Epithelial cell of esophagus (primary cell): ENCODE data around the gene DNAH17.

Experiments used
- DNase-seq: peaks from one replicate; pipeline ENCODE4 v3.0.0; 2010; ENCODE audit warnings: low read depth
- H3K4me3 ChIP-seq: 2 replicates; pipeline ENCODE4 v1.5.1; 2011; ENCODE audit warnings: mild to moderate bottlenecking, low read length, control low read depth
- TF ChIP-seq, protein P1 (sequence below): IDR thresholded peaks from 2 replicates; pipeline ENCODE4 v1.5.1; 2011; ENCODE audit warnings: low read depth, mild to moderate bottlenecking, low read length, control low read depth, inconsistent platforms; ENCODE audit not compliant: insufficient read depth; ENCODE audit errors: missing control alignments

DNAH17 gene

DNA sequence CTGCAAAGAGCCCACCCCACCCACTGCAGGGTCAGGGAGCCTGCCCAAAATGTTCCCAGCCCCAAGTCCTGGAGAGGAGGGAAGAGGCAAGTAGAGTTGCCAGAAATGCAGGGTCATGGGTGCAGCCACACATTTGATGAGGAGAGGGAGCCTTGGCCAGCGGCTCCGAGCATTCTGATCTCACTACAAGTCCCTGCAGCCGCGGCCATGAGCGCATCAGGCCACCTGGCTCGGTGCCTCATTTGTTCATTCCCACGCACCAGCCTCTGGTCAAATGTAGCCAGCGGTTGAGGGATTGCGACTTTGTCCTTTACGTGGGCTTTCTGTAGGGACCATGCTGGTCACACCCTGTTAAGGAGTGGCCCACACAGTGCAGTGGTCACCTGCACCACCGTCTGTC is 150.1 kb downstream of the DNAH17 start:
- TF ChIP-seq, protein P1, sequence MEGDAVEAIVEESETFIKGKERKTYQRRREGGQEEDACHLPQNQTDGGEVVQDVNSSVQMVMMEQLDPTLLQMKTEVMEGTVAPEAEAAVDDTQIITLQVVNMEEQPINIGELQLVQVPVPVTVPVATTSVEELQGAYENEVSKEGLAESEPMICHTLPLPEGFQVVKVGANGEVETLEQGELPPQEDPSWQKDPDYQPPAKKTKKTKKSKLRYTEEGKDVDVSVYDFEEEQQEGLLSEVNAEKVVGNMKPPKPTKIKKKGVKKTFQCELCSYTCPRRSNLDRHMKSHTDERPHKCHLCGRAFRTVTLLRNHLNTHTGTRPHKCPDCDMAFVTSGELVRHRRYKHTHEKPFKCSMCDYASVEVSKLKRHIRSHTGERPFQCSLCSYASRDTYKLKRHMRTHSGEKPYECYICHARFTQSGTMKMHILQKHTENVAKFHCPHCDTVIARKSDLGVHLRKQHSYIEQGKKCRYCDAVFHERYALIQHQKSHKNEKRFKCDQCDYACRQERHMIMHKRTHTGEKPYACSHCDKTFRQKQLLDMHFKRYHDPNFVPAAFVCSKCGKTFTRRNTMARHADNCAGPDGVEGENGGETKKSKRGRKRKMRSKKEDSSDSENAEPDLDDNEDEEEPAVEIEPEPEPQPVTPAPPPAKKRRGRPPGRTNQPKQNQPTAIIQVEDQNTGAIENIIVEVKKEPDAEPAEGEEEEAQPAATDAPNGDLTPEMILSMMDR = no peak
- no peak for DNase-seq
- no peak overlapping the region for H3K4me3 ChIP-seq

DNA sequence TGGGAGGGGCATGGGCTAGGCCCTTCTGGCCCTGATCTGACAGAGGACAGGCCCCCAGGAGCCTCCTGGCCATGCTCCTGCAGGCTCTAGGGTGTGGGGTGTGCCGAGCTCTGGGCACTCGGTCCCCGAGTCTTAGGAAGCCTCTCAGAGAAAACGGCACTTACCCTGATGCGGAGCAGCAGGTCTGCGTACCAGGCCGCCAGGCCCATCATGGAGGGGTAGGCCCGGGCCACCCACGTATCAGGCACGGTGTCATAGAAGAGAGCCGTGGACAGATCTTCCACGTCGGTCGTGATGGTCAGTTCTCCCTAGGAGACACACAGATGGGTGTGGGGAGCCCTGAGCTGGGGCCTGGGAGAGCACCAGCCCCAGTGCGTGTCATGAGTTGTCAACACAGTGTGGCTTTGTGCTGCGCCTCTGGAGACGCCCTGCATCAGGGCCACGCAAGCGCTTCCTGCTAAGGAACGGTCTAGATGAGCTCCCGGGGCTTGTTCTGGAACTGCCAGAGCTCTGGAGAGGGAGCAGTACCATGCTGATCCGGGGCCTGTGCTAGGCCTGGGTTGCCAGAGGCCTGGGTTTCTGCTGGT is 150.8 kb downstream of the DNAH17 start:
- TF ChIP-seq, protein P1 = no peak
- no peak for DNase-seq
- no peak overlapping the region for H3K4me3 ChIP-seq

DNA sequence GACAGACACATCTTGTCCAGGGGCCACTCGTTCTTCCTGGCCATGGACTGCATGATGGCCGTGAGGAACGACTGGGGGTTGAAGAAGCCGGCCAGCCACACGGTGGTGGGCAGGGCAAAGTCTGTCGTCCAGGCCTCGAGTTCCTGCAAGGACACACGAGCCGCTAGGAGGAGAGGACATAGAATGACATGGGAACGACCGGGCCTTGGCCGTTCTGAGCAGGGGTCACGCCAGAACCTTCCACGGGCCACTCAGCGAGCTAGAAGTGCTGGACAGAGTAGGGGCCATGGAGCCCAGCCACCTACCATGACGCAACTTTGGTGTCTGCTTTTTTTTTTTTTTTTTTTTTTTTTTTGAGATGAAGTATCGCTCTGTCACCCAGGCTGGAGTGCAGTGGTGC is 151.8 kb downstream of the DNAH17 start:
- TF ChIP-seq, protein P1 = no peak
- no peak overlapping the region for H3K4me3 ChIP-seq
- no peak for DNase-seq

DNA sequence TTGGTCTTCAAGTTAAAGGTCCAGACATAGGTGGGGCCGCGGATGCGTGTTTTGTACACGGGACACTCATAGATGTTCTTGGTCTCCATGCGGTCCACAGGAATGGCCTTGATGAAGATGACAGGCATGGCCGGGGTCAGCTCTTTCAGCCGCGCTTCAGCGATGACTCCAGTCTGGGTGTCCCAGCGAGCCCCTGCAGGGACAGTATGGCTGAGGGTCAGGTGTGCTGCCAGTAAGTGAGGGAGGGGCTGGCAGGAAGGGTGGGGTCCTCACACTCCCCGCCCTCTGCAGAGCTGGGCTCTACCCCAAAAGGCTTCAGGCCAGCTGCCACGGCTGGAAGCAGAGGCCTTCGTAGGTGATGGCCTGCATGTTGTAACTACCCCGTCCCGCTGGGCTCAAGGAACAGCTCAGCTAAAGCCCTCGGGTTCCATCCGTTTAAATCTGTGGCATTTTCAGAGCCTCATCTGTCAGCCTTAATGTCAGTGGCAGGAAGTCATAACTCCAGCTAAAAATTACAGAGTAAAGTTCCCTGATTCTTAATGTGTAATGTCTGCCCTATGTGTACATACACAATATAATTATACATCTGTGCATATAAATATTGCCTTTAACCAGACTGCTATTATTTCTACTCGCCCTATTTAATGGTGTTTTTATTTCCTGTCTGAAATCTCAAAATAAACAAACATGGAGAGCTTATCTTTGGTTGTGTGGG is 153.1 kb downstream of the DNAH17 start:
- no peak overlapping the region for H3K4me3 ChIP-seq
- DNase-seq = no peak
- TF ChIP-seq, protein P1 = no peak

DNA sequence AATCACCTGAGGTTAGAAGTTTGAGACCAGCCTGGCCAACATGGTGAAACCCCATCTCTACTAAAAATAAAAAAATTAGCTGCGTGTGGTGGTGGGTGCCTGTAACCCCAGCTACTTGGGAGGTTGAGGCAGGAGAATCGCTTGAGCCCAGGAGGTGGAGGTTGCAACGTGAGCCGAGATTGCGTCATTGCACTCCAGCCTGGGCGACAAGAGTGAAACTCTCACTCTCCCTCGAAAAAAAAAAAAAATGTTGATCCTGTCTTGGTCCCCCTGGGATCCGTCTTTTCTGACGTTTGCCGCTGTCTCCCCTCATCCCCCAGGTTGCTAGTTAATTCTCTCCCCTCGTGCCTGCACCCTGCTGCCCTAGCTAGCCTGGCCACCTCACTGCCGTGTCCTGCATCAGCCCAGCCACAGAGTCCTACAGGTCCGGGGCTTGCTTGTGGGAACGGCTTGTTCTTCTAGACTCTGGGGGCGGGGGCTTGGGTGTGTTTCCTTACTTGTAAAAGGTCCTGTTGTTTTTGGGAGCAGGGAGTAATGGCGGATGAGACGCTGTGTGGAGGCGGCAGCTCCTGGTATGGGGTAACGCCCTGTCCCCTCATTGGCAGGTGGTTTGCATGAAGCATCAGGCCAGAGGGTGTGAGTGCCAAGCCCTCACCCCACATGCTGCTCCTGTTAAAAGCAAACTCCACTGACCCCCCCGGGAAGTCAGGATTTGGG is 154.2 kb downstream of the DNAH17 start:
- no peak overlapping the region for H3K4me3 ChIP-seq
- DNase-seq = no peak
- TF ChIP-seq, protein P1 = no peak

DNA sequence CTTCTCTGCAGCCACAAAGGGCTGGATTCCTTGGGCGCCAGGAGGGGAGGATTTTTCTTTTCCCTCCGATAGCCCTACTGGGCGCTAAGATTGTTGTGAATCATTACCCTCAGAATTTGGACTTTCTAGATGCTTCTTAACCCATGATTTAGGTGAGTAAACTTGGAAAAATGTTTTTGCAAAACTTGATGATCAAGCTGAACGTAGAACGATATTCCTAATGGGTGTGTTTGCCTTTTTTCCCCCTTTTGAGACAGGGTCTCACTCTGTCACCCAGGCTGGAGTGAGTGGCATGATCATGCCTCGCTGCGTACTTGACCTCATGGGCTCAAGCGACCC is 155.0 kb downstream of the DNAH17 start:
- H3K4me3 ChIP-seq = no peak overlapping the region
- no peak for DNase-seq
- TF ChIP-seq, protein P1 = no peak
